Cardiac fibroblast (primary cell): ENCODE measurements around the gene ADRA1B.

Experiments
- DNase-seq, 2 donors: peaks; one replicate each; pipeline versions ENCODE4 v3.0.0 to v3.0.0-alpha.2; 2010; ENCODE audit warnings: low read depth in 2 of 2
- H3K4me3 ChIP-seq, 2 donors: replicated peaks in 1 of 2; 1 replicate in 1 of 2; 2 replicates in 1 of 2; pipeline ENCODE4 v1.5.1; 2011; ENCODE audit warnings: low read depth in 2 of 2, low read length in 2 of 2, mild to moderate bottlenecking in 2 of 2, moderate library complexity in 1 of 2
- TF ChIP-seq, protein P1 (sequence below): IDR thresholded peaks from one replicate; pipeline ENCODE4 v1.5.1; 2011; ENCODE audit warnings: low read depth, mild to moderate bottlenecking, low read length, inconsistent platforms

The ADRA1B gene

DNA sequence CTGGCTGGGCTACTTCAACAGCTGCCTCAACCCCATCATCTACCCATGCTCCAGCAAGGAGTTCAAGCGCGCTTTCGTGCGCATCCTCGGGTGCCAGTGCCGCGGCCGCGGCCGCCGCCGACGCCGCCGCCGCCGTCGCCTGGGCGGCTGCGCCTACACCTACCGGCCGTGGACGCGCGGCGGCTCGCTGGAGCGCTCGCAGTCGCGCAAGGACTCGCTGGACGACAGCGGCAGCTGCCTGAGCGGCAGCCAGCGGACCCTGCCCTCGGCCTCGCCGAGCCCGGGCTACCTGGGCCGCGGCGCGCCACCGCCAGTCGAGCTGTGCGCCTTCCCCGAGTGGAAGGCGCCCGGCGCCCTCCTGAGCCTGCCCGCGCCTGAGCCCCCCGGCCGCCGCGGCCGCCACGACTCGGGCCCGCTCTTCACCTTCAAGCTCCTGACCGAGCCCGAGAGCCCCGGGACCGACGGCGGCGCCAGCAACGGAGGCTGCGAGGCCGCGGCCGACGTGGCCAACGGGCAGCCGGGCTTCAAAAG is 55.7 kb downstream of the ADRA1B start:
- TF ChIP-seq, protein P1, sequence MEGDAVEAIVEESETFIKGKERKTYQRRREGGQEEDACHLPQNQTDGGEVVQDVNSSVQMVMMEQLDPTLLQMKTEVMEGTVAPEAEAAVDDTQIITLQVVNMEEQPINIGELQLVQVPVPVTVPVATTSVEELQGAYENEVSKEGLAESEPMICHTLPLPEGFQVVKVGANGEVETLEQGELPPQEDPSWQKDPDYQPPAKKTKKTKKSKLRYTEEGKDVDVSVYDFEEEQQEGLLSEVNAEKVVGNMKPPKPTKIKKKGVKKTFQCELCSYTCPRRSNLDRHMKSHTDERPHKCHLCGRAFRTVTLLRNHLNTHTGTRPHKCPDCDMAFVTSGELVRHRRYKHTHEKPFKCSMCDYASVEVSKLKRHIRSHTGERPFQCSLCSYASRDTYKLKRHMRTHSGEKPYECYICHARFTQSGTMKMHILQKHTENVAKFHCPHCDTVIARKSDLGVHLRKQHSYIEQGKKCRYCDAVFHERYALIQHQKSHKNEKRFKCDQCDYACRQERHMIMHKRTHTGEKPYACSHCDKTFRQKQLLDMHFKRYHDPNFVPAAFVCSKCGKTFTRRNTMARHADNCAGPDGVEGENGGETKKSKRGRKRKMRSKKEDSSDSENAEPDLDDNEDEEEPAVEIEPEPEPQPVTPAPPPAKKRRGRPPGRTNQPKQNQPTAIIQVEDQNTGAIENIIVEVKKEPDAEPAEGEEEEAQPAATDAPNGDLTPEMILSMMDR, result no peak
- H3K4me3 ChIP-seq, result no peak overlapping the region
- peak; percentile 6 to 13 for DNase-seq

DNA sequence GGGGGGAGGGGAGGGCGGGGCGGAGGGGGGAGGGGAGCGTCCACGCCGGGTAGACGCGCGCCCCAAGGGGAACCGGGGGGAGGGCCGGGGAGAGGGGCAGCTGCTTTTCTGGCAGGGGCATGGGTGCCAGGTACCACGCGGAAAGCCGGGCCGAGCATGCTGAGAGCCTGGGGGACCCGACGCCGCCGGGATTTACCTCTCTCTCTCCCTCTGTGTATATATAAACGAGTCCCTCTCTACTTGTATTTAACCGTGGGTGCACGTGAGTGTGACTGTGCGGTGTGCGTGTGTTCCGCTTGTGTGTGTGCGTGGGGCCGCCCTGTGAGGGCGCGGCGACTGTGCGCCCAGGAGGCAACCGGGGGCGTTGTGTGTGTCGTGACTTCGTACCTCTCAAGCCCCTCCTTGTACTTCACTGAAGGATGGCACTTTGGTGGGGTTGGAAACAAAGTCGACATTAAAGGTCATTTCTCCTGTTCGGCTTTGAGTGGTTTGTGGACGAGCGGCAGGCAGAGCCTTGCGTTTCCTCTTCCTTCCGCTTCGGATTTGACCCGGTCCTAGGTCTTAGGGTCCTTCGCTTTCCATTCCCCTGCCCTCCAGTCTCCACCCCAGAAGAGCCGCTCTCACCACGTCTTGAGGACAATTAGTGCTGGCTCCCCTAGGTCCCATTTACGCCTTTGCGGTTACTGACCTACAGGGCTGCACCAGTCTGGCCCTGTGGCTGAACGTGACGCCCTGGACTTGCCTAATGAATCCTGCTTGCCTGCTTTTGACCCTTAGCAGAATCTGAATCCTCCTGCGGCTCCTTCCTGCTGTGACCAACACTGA is 56.5 kb downstream of the ADRA1B start:
- no peak overlapping the region for H3K4me3 ChIP-seq
- TF ChIP-seq, protein P1, result no peak
- DNase-seq, result no peak

DNA sequence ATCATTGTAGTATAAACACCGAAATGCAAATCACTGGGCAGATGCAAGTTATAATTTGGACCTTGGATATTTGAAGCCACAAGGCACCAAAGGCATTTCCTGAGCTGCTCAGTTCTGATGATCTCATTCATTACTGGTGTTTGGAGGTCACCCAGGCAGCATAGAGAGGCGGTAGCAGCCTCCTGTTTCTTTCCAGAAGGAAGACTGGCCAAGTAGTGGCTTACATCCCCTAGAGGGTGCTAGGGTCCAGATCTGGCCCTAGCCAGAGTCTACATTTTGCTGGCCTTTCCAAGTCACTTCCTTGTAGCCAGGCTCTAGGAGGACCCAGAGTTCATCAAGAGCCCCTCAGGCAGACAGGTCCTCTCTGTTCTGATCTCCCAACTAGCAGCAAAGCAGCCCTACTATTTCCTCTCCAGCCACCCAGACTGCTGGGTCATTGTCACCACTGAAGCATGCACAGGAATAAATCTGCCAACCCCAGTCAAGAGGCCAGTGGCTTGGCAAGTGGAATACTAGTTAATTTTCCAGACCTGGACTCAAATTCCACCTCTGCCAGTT is 59.3 kb downstream of the ADRA1B start:
- H3K4me3 ChIP-seq, result no peak overlapping the region
- TF ChIP-seq, protein P1, result peak; percentile 60
- peak; percentile 93 to 95 for DNase-seq

DNA sequence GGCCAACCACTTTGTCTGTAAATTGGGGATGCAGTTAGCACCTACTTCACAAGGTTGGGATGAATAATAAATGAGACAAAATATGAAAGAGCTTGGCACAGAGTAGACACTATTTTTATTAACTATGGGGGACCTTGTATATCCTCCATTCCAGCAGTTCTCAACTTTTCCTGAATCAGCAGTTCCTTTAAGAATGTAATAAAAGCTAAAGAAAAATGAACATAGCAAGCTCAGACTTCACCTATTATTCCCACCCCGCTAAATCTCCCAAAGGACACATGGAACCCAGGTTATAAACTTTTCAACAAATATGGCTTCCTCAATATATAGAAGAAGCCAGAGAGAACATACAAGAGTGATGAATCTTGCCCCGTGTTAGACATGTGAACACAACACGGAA is 60.6 kb downstream of the ADRA1B start:
- no peak for DNase-seq
- TF ChIP-seq, protein P1, result no peak
- H3K4me3 ChIP-seq, result no peak overlapping the region

DNA sequence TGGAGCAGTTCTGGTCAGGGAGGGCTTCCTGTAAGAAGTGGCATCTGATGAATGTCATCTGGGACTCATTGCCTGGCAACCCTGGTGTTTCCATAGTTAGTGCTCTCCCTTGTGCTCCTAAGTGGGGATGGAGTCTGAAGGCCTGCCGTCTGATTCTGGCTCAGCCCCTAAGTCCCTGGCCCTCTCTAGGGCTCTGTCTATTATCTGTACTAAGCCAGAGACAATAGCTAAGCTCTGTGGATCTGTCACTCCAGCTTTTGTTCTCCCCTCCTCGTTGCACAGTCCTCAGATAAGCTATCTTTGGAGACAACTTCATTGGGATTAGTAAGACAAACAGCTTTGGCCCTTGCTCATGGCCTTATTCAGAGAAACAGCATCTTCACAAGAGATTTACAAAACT is 62.1 kb downstream of the ADRA1B start:
- no peak overlapping the region for H3K4me3 ChIP-seq
- TF ChIP-seq, protein P1, result no peak
- DNase-seq, result no peak

DNA sequence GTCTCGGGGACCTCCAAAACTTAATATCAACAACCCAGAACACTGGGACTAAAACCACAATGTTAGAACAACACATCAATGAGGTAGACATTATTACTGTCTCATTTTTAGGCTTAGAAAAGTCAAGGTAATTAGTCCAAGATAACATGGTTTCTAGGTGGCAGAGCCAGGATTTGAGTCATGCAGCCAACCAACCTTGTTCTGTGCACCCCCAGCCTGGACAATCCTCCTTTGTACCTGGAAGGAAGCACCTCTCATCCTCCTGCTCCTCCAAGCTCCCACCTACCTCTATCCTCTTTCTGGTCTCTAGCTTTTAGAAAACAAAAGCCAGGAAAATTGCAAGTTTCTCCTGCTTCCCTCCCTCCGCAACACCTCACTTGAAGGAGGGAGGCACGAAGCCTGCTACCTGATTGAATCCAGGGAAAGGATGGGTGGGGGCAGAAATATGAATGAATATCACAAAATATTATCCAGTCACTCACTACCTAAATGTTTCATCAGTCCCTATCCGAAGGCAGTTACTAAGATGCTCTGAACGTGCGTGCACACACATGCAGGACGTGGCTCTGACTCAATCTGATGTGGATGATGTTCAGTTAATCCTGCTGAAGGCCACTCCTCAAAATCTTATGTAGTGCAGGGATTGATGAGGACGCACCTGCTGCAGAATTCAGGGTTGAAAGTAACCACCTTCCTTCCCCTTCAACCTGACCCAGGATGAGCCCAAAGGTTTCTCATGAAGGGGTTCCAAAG is 66.3 kb downstream of the ADRA1B start:
- TF ChIP-seq, protein P1, result no peak
- no peak overlapping the region for H3K4me3 ChIP-seq
- DNase-seq, result no peak
